Karpas-422 (cell line): ENCODE data around the gene CHID1. TPM values are rescaled to one million over a fixed set of nuclear protein-coding genes. Genes with fewer than 3 reads are reported as not detected.

Experiments used
- small RNA-seq: library from RNA; depleted of rRNA; stranded (forward); fragments of <200 nt; gene quantifications from one replicate; pipeline ENCODE3, GENCODE V24; 2014
- total RNA-seq: library from RNA; depleted of rRNA; stranded (reverse); fragments of >200 nt; shearing (Covaris generic); gene quantifications from 2 replicates; pipeline ENCODE4 v1.2.3, GENCODE V29; 2014; ENCODE audit warnings: low replicate concordance; rRNA removed

CHID1 gene
- total RNA-seq, 1 experiment from 2014 or later = 32.8 TPM

Small RNA genes within 50 kb of the gene (small RNA-seq; reads per million reads assigned to genes)
- gene RNU6-1025P = not detected

Other genes with a start within 250 kb of the CHID1 start
- 35.9 and 57.3 TPM in 2 replicates for gene DEAF1, start 215.6 kb downstream of the CHID1 start, total RNA-seq
- gene TMEM80, start 215.0 kb downstream of the CHID1 start, total RNA-seq = 25.4 and 32.8 TPM in 2 replicates
- gene EPS8L2, start 204.6 kb downstream of the CHID1 start, total RNA-seq = 2.3 and 10.4 TPM in 2 replicates
- 127 and 177 TPM in 2 replicates for gene TALDO1, start 163.3 kb downstream of the CHID1 start, total RNA-seq
- 43.6 and 61.0 TPM in 2 replicates for gene GATD1, start 133.3 kb downstream of the CHID1 start, total RNA-seq
- gene CEND1, start 120.7 kb downstream of the CHID1 start, total RNA-seq = 19.8 and 50.0 TPM in 2 replicates
- 9.3 and 23.4 TPM in 2 replicates for gene SLC25A22, start 112.5 kb downstream of the CHID1 start, total RNA-seq
- 26.2 and 26.6 TPM in 2 replicates for gene PIDD1, start 105.6 kb downstream of the CHID1 start, total RNA-seq
- gene RPLP2, start 100.8 kb downstream of the CHID1 start, total RNA-seq = 774 and 1,042 TPM in 2 replicates
- gene PNPLA2, start 91.9 kb downstream of the CHID1 start, total RNA-seq = 32.5 and 35.8 TPM in 2 replicates
- gene CRACR2B, start 82.9 kb downstream of the CHID1 start, total RNA-seq = 0.48 and 1.5 TPM in 2 replicates
- 8.4 and 10.5 TPM in 2 replicates for gene CD151, start 77.9 kb downstream of the CHID1 start, total RNA-seq
- gene POLR2L, start 68.3 kb downstream of the CHID1 start, total RNA-seq = 113 and 203 TPM in 2 replicates
- 4.0 TPM in 1 of 2 replicates, not detected in the other for gene TSPAN4, start 68.0 kb downstream of the CHID1 start, total RNA-seq
- gene AP2A2, start 15.1 kb upstream of the CHID1 start, total RNA-seq = 20.0 and 34.6 TPM in 2 replicates
- not detected in 2 replicates for gene MUC6, start 125.9 kb upstream of the CHID1 start, total RNA-seq
- gene MUC2, start 164.1 kb upstream of the CHID1 start, total RNA-seq = not detected in 2 replicates
- gene MUC5AC, start 247.1 kb upstream of the CHID1 start, total RNA-seq = not detected in 2 replicates